HG03159 (cell line): ENCODE measurements around the gene PRRT4.

ENCODE experiments used
- ATAC-seq: cut with Tn5 transposase; IDR thresholded peaks from one replicate; pipeline ENCODE4 v1.9.1; 2021; ENCODE audit warnings: mild to moderate bottlenecking, moderate library complexity; ENCODE audit not compliant: unreplicated experiment

The PRRT4 gene

GRCh38 chr7:128302139-128302538 lies 59.4 kb downstream of the PRRT4 start:
- no peak for ATAC-seq
